DMS53 treated with DMSO at 0.1 percent for 48 hours (cell line): ENCODE measurements around the gene SLCO4A1.

ENCODE experiments used
- DNase-seq: peaks from one replicate; lab custom pipeline; 2025; ENCODE audit not compliant: unreplicated experiment; lab: John Stamatoyannopoulos, UW

Gene SLCO4A1

DNA sequence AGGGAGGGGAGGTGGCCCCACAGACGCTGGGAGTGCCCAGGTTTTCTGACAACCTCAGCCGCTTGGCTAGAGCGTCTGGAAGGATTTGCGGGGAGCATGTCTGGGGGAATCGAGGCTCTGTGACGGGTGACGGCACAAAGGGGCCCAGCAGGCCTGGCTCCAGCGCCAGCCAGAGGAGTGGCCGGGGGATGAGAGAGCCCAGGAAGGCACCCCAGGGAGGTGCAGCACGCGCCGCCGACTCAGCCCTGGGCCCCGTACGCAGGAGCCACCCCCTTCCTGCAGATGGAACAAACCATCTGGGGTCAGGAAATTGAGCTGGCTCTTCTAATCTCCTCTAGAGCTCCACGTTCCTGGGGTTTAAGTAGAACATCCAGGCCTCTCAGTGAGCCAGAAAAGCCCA, 5.9 kb upstream of the SLCO4A1 start:
- DNase-seq, result no peak

DNA sequence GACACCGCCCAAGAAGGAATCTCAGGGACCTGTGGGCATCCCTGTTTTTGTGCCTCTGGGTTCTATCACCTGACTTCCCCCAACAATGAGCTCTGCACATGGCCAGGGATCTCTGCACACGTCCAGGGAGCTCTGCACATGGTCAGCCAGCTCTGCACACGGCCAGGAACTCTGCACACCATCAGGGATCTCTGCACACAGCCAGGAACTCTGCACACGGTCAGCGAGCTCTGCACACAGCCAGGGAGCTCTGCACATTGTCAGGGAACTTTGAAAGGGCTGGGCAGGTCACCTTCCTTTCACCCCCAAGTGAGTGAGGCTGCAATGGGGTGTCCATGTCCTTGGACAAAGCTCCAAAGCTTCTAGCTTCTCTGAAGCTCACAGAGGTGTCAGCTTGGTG, 5.2 kb upstream of the SLCO4A1 start:
- DNase-seq, result no peak

DNA sequence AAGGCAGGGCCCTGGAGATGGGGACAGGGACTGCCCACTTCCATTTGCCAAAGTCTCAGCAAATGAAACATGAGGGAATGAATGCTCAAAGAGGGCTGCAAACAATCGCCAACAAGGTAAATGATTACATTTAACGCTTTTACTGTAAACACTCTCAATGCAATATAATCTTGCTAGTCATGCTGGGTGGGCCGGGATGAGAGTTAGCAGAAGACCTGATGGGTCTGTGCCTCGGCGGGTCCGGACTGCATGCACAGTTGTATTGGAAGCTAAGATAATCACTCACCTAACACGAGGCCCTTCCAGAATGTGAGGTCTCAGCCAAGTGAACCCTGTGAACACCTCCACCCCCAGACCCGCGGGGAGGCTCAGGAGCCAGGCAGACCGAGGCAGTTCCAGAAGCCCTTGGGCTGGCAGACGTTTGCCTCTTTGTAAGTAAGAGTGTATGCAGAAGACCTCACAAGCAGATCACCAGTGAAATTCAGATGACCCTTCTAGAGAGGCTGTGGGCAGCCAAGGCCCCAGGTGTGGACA, 4.7 kb upstream of the SLCO4A1 start:
- DNase-seq, result no peak

DNA sequence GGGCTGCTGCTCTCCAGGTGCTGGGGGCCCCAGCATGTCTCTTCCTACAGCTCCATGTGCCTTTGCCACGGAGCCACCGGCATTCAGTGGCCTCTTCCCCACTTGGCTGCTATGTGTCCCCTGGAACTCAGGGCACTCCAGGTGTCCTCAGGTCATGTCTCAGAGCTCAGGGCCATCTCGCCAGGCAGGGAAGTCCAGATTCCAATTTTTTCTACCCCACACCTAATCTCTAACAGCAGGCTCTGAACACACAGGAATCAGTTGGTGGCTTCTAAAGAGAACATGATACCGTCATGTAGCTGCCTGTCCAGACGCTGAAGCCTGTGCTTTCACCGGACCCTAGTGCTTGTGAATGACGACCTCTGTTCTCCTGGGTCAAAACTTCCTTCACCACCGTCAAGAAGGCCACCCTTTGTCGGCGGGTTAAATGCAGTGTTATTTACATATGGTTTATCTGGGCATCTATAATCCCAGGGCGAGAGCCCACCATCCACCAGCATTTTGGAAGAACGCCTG, 4.2 kb upstream of the SLCO4A1 start:
- no peak for DNase-seq

DNA sequence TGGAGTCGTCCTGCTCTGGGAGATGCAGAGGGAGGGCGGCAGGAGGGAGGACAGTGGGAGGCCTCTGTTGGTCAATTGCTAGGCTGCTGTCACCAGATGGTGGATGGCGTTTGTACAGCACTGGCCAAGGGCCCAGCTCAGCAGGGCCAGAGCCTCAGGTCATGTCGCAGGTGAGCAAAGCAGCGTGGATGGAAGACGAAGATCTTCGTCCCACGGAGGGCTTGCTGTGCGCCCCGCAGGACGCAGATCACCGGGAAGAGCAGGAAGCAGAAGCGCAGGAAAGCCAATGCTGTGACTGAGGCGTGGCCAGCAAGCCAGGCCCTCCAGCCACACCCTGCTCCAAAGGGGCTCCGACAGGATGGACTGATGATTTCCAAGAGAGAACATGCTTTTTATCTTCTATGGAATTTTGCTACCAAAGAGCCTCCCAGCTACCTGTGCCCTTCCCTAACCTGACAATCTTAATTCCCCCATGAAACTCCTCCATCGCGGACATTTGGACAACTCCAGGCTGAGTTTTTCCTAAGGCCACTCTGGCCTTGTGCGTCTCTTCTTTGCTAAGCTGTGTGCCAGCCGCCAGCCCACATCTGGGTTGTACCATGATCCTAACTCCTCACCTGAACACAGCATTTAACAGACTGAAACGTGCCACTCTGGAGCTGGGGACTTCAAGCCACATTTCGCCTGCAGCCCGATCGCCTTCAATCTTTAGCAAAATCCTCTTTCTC, 3.5 kb upstream of the SLCO4A1 start:
- DNase-seq, result no peak

DNA sequence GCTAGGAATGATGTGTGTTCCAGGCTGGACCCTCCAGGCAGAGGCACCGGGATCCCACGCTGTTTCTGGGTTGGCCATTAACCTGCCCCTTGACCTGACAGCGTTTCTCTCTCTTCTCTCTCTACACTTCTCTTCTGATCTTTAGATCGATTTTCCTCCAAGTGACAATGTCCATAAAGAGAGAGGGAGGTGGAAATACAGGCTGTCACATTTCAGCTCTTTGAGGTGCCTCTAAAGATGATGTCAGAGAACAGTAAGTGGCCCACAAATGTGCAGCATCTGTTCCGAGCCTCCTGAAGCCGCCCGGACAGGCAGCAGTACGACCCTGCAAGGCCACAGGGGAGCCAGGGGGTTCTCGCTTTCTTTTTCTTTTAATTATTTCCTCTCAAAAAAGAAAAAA, 2.5 kb upstream of the SLCO4A1 start:
- DNase-seq, result no peak

DNA sequence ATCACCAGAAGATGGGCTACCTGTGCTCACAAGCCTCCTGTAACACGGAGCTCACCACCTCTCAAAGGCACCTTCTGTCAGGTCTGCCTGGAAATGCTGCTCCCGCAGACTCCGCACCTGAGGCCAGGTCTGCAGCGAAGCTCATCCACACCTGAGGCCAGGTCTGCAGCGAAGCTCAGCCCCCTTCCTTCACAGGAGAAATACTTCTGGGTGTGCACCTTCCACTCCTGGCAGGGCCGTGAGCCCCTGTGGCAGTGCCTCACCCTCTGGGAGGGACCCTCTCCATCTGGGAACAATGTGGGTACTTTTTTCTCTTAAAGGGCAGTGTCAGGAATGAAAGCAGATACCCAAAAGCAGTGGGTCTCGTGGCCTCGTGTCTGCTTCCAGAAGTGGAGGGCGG, 1.4 kb upstream of the SLCO4A1 start:
- DNase-seq, result no peak

DNA sequence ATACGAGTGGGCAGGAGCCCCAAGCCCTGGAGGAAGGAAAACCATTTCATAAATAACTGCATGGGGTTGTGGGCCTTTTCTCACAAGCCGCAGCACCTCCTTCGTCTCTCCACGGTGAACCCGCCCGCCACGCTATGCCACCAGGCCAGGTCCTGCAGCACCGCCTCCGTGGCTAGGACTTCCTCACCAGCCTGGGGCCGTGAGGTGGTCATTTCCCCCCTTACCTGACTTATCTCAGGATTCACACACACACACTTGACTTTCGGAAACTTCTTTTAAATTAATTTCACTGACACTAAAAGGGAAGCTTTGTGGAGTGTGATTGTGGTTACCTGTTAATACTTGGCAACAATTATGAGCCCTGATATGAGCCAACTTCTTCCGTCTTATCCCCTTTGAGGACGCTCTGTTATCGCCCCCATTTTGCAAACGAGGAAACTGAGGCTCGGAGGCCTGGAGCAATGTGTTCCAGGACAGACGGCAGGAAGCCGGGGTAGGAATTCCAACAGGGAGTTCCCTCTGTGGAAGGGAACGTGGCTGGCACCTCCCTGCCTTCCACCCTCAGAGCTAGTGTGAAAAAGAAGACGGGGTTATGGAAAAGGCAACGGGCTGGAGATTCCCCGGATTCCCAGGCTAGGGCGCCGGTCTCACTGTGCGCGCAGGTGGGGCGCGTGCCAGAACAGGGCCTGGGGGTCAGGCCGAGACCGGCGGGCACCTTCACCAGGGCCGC, 817 bp upstream of the SLCO4A1 start:
- DNase-seq, result no peak

DNA sequence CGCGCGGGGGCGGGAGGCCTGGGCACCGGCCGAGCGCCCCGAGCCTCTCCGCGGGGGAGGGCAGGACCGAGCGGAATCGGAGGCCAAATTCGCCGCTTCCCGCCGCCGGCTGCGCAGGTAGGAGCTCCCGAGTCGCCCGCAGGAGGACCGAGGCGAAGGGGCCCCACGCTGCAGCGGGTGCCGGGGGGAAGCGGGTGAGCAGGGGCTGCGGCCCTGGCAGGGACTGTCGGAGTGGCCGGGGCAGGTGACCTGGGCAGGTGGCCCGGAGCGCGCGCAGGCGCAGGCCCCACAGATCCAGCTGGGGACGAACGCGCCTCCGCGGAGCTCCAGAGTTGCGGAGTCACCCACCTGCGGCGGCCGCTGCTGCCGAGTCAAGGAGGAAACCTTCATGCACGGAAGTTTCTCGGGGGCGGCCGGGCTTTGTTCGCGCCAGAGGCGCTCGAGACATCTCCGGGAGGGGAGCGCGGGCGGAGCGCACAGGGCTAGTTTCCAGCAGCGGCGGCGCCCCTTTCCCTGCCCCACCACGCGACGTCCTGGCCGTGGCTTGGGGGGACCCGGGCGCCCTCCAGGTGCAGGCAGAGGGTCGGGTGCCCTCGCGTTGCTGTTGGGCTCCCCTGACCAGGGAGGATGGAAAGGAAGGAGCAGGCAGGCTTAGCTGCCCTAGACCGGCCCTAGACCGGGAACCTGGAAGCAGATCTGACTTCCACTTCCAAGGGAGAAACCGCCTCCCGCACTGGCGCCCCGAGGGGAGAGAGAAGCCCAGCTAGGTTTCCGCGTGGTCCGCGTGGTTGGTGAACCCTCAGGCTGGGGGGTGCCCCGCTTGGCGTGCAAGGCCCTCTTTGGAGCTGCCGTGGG, 590 bp downstream of the SLCO4A1 start:
- DNase-seq, result no peak

DNA sequence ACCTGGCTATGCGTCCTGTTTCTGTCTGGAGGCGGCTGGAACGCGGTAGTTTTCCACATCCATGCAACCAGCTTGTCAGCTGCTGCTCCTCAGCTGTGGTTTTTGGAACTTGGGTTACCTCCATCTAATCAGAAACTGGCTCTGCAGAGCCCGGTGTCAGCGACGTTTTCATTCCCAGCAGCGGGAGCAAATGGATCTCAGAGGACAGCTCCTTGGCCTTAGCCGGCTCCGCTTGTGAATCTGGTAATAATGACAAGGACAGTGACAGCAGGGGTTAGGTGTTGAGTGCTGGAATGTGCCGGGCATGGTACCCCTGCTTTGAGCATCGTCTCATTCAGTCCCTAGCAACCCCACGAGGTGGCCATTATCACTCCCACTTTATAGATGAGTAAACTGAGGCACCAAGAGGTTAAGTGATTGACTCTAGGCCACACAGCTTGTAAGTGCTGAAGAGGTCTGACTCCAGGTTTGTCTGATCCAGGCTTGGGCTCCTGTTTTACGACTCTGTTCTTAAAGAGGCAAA, 1.3 kb downstream of the SLCO4A1 start:
- no peak for DNase-seq

DNA sequence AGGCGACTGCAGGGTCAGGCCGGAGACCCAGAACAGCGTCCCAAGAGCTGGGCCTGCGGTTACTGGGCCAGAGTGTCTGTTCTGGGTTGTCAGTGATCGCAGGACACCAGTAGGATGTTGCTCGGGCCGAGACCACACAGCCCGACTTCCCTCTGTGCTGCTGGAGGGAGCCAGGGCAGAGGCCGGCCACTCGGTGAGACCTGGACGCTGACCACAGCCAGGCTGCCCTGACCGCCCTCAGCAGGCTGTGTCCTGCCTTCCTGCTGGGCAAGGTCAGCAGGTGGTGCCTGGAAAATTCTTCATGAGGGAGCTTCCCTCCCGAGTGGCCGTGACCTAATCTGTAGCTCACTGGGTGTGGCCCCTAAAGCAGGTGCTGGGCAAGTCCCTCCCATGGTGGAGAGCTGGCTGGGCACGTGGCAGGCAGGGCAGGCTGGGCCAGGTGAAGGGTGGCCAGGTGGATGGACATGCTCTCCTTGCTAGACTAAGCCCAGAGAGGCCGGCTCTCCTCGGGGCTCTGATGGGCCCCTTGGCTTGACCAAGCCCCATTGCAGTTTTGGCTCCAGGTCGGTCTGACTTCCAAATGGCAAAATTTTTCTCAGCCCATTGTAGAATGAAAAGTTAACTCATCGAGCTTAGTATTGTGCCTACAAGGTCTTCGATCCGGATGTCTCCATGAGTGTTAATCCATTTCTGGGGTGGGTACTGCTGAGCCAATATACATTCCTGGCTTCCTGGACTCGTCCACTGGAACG, 1.9 kb downstream of the SLCO4A1 start:
- no peak for DNase-seq

DNA sequence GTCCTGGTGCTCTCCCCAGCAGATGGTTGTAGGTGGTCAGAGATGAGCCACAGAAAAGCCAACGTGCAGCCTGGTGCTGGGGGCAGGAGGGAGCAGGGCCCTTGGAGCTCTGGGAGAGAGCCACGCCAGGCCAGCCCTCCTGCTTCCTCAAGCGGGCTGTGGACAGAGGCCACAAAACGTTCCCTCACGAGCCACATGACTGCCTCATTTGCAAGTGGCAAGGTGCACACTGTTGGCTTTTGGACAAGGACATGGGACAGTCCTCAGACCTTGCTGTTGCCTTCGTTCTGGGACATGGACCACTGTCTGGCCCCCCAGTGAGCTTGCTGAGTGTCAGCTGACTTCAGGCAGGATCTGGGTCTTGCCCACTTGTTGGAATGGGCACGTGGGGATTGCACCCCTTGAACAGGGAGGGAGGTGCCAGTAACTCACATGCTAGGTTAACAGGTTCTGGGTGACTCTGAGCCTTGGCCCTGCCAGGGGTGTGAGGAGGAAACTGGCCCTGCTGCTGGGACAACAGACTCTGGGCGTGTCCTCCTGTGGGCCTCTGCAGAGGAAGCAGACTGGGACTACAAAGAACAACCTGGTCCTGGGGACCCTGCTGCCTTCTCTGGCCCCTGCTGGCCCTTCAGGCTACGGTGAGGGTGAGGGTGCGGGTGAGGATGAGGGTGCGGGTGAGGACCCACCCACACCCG, 2.6 kb downstream of the SLCO4A1 start:
- no peak for DNase-seq

DNA sequence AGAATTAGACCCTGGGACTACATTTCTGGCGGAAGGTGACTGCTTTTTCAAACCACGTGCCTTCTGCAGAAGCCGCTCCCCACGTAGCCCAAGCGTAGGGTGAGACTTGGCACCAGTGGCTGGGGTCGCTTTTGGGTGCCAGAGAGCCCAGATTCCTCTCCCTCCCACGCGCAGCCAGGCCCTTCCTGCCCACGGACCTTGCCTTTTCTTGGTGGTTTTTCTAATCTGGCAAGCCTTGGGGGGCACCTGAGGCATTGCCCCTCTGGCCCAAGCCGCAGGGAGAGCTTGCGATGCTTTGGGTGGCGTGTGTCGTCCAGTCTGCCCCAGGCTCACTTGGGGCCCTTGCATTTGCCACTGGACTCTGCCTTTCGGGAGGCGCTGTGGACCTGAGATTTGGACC, 3.3 kb downstream of the SLCO4A1 start:
- DNase-seq, result no peak

DNA sequence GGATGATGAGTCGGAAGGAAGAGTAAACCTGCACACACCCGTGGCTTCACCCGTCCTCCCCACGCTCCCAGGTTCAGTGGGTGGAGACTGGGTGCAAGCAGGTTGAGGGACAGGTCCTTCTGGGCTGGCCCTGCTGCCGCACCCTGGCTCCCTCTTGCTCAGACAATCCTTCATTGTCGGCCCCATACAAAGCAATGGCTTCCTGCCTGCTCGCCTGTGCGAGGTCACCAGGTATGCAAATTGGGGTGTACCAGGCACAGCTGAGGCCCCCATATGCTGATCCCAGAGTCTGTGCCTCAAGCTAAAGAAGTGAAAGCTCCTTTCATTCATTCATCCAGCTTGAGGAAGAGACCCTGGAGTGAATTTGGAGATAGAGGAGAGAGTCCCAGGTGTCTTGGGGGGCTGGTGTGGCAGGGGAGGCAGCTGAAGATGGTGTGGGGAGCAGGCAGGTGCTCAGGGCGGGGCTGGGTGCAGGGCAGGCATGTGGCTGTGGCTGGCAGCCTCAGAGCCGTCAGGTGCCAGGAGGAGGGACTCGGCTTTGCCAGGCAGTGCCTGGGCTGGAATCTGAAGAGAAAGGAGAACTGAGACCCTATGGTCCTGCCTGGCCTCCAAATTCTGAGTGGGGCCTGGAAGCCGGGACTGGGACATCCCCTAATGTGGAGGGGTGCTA, 4.7 kb downstream of the SLCO4A1 start:
- no peak for DNase-seq

DNA sequence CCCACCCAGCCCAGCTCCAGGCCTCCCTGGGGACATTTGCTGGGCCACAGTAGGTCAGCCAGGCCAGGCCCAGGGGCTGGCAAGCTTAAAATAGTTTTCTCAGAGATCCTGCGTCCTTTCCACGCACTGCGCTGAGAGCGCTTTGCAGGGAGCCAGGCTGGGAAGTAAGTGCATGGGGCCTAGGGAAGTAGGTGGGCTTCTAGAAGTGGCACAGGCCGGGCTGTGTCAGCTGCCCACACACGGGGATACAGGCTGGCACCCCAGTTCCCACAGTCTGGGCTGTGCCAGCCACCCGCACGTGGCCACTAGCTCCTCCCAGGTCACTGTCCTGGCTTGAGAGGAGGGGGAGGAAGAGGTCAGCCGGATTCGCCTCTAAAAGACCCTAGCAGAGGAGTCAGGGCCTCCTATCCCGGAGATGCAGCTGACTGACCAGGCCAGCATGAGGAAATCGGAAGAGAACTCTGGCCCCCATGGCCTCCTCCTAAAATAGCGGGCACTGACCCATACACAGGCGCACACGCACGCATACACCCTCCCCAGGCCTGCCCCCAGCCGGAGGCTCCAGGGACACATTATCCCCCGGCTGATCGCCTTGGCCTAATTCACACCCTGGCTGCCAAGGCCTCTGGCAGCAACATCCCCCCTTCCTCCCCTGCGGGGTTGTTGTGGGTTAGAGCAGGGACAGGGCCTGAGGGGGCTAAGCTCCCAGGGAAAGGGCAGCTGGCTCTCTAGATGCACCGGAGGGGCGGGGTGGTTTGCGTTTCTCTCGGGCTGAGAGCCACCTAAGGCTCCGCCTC, 5.4 kb downstream of the SLCO4A1 start:
- no peak for DNase-seq

DNA sequence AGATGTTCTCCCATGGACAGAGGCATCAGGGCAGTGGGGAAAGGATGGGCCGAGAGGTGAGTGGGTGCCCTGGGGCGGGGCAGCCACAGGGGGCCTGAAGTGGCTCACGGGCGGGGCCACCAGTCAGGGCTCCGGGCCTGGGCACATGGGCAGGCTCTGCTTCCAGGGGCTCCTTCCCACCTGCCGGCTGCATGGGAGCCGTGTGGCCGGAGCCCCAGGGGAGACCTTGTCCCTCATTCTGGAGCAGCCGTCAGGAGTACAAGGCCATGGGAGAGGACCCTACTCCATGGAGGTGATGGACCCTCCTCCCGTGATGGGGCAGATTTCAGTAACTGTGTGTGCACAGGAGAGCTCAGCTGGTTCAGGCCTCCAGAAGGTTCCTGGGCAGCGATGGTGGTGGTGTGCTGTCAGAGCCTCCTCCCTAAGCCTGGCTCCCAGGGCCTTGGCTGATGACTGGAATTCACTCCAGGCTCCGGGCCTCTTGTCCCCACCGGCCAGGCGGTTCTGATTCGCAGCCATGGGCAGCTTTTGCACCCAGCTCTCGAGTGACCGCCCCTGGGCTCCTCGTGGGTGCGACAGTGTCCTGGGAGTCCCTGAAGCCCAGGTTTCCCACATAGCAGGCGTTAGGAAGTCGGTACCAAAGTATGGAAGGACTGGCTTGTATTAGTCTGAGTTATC, 6.2 kb downstream of the SLCO4A1 start:
- DNase-seq, result no peak

DNA sequence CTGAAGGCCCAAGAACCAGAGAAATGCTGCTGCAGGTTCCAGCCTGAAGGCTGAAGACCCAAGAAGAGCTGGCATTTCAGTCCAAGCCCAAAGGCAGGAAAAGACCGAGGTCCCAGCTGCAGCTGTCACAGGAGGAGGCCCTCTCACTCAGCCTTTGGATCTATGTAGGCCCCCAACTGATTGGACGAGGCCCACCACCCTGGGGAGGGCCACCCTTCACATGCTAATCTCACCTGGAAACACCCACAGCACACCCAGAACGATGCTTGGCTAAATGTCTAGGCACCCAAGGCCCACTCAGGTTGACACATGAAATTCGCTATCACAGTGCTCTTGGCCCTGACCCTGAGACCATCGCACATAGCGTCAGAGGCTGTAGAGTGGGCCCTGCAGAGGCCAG, 6.8 kb downstream of the SLCO4A1 start:
- DNase-seq, result no peak
